H9 (cell line): ENCODE data around the gene ABCA13. TPM values are rescaled to one million over a fixed set of nuclear protein-coding genes. Genes with fewer than 3 reads are reported as not detected.

Experiments used
- DNase-seq: peaks from one replicate; pipeline ENCODE4 v3.0.0-alpha.2; 2017
- H2AFZ ChIP-seq: one replicate; pipeline ENCODE4 v1.6.1; 2013; ENCODE audit warnings: mild to moderate bottlenecking, low read length, control low read depth, moderate library complexity
- H2AK5ac ChIP-seq: 2 replicates; pipeline ENCODE4 v1.6.1; 2013; ENCODE audit warnings: low read length, control low read depth, mixed read lengths; ENCODE audit not compliant: insufficient read length
- H2BK120ac ChIP-seq: one replicate; pipeline ENCODE4 v1.6.1; 2013; ENCODE audit warnings: low read depth, mild to moderate bottlenecking, low read length, control low read depth, inconsistent platforms; ENCODE audit not compliant: poor library complexity, severe bottlenecking
- H2BK12ac ChIP-seq: 2 replicates; pipeline ENCODE4 v1.6.1; 2013; ENCODE audit warnings: low read length, control low read depth, mixed read lengths, low read depth; ENCODE audit not compliant: insufficient read length
- H2BK15ac ChIP-seq: 2 replicates; pipeline ENCODE4 v1.6.1; 2013; ENCODE audit warnings: low read depth, low read length, control low read depth
- H2BK20ac ChIP-seq: one replicate; pipeline ENCODE4 v1.6.1; 2013; ENCODE audit warnings: low read depth, mild to moderate bottlenecking, low read length, control low read depth, inconsistent platforms; ENCODE audit not compliant: poor library complexity, severe bottlenecking
- H2BK5ac ChIP-seq: 2 replicates; pipeline ENCODE4 v1.6.1; 2013; ENCODE audit warnings: low read length, control low read depth, mixed read lengths; ENCODE audit not compliant: insufficient read length
- H3K14ac ChIP-seq: 2 replicates; pipeline ENCODE4 v1.6.1; 2013; ENCODE audit warnings: low read length, control low read depth; ENCODE audit not compliant: insufficient read depth
- H3K18ac ChIP-seq: 2 replicates; pipeline ENCODE4 v1.6.1; 2013; ENCODE audit warnings: low read depth, mild to moderate bottlenecking, mixed read lengths, low read length, control low read depth; ENCODE audit not compliant: insufficient read length
- H3K23ac ChIP-seq: 2 replicates; pipeline ENCODE4 v1.6.1; 2013; ENCODE audit warnings: low read length, control low read depth, mixed read lengths, low read depth; ENCODE audit not compliant: insufficient read length
- H3K23me2 ChIP-seq: 2 replicates; pipeline ENCODE4 v1.6.1; 2013; ENCODE audit warnings: low read depth, mild to moderate bottlenecking, mixed read lengths, low read length, control low read depth; ENCODE audit not compliant: insufficient read length, poor library complexity, severe bottlenecking
- H3K27ac ChIP-seq: 2 replicates; pipeline ENCODE4 v1.5.1; 2013; ENCODE audit warnings: low read length, control low read depth, mixed read lengths, low read depth; ENCODE audit not compliant: insufficient read length
- H3K27me3 ChIP-seq: 2 replicates; pipeline ENCODE4 v1.6.1; 2013; ENCODE audit warnings: low read length, control low read depth, inconsistent platforms; ENCODE audit not compliant: insufficient read depth
- H3K4ac ChIP-seq: 2 replicates; pipeline ENCODE4 v1.6.1; 2013; ENCODE audit warnings: low read depth, mild to moderate bottlenecking, control low read depth, inconsistent platforms, low read length, moderate library complexity
- H3K4me1 ChIP-seq: 2 replicates; pipeline ENCODE4 v1.6.1; 2013; ENCODE audit warnings: low read length, control low read depth, inconsistent platforms; ENCODE audit not compliant: insufficient read depth
- H3K4me2 ChIP-seq: 2 replicates; pipeline ENCODE4 v1.6.1; 2013; ENCODE audit warnings: low read length, control low read depth, mixed read lengths; ENCODE audit not compliant: insufficient read length, insufficient read depth
- H3K56ac ChIP-seq: 2 replicates; pipeline ENCODE4 v1.6.1; 2013; ENCODE audit warnings: low read depth, mild to moderate bottlenecking, mixed read lengths, low read length, control low read depth; ENCODE audit not compliant: insufficient read length
- H3K79me1 ChIP-seq: 2 replicates; pipeline ENCODE4 v1.6.1; 2013; ENCODE audit warnings: low read depth, mild to moderate bottlenecking, moderate library complexity, low read length, control low read depth, inconsistent platforms; ENCODE audit not compliant: insufficient read depth, poor library complexity, severe bottlenecking
- H3K79me2 ChIP-seq: 2 replicates; pipeline ENCODE4 v1.6.1; 2013; ENCODE audit warnings: low read length, control low read depth, inconsistent platforms; ENCODE audit not compliant: insufficient read depth
- H3K9ac ChIP-seq: 2 replicates; pipeline ENCODE4 v1.6.1; 2013; ENCODE audit warnings: low read length, control low read depth, mixed read lengths; ENCODE audit not compliant: insufficient read length; ENCODE audit errors: extremely low read depth
- H3K9me3 ChIP-seq: one replicate; pipeline ENCODE4 v1.6.1; 2013; ENCODE audit warnings: low read depth, low read length, inconsistent platforms; ENCODE audit not compliant: control insufficient read depth
- H3T11ph ChIP-seq: one replicate; pipeline ENCODE4 v1.6.1; 2013; ENCODE audit warnings: mild to moderate bottlenecking, low read length, control low read depth, inconsistent platforms
- H4K20me1 ChIP-seq: one replicate; pipeline ENCODE4 v1.6.1; 2013; ENCODE audit not compliant: control insufficient read depth, insufficient read length, insufficient read depth
- H4K5ac ChIP-seq: 2 replicates; pipeline ENCODE4 v1.6.1; 2013; ENCODE audit warnings: low read depth, mild to moderate bottlenecking, mixed read lengths, low read length, control low read depth; ENCODE audit not compliant: insufficient read length
- H4K8ac ChIP-seq: replicated peaks from 2 replicates; pipeline ENCODE4 v1.6.1; 2013; ENCODE audit warnings: low read length, control low read depth, mixed read lengths, low read depth; ENCODE audit not compliant: insufficient read length
- H4K91ac ChIP-seq: 2 replicates; pipeline ENCODE4 v1.6.1; 2013; ENCODE audit warnings: low read depth, mild to moderate bottlenecking, moderate library complexity, mixed read lengths, low read length, control low read depth; ENCODE audit not compliant: insufficient read length
- H3K27ac Mint-ChIP-seq, 3 experiments: 2 replicates in 2 of 3; 3 replicates in 1 of 3; pipeline ENCODE4 v1.8.0; 2020 to 2021; ENCODE audit warnings: mixed read lengths in 3 of 3, mild to moderate bottlenecking in 1 of 3, moderate library complexity in 1 of 3
- H3K27me3 Mint-ChIP-seq: 2 replicates; pipeline ENCODE4 v1.8.0; 2021; ENCODE audit warnings: low read depth, mild to moderate bottlenecking, moderate library complexity, mixed read lengths
- H3K36me3 Mint-ChIP-seq, 3 experiments: 2 replicates in 2 of 3; 3 replicates in 1 of 3; pipeline ENCODE4 v1.8.0; 2020 to 2021; ENCODE audit warnings: low read depth in 3 of 3, mixed read lengths in 3 of 3; ENCODE audit not compliant: insufficient read depth in 1 of 3
- H3K4me1 Mint-ChIP-seq, 2 experiments: 2 replicates each; pipeline ENCODE4 v1.8.0; 2020; ENCODE audit warnings: mixed read lengths in 2 of 2
- H3K4me3 Mint-ChIP-seq, 2 experiments: 2 replicates in 1 of 2; 3 replicates in 1 of 2; pipeline ENCODE4 v1.8.0; 2020 to 2021; ENCODE audit warnings: mild to moderate bottlenecking in 2 of 2, mixed read lengths in 2 of 2, moderate library complexity in 1 of 2
- H3K9me3 Mint-ChIP-seq, 2 experiments: 2 replicates in 1 of 2; 3 replicates in 1 of 2; pipeline ENCODE4 v1.8.0; 2020; ENCODE audit warnings: mild to moderate bottlenecking in 2 of 2, mixed read lengths in 2 of 2, moderate library complexity in 1 of 2
- WGBS: extraction: QIAGEN DNeasy Blood & Tissue Kit; methylation state at CpG from one replicate; pipeline ENCODE4 v1.1.7; 2013; ENCODE audit warnings: missing lambda C conversion rate, low lambda C conversion rate, mixed read lengths; ENCODE audit not compliant: insufficient read length; ENCODE audit errors: extremely low coverage; 5-methylcytosine and 5-hydroxymethylcytosine counted together
- total RNA-seq: library from RNA; stranded (reverse); gene quantifications from 2 replicates; pipeline ENCODE4 v1.2.1, GENCODE V29; 2021
- TF ChIP-seq, protein P1 (sequence below): fragments of 200-600 bp; sonication (generic); conservative IDR thresholded peaks from 3 replicates; pipeline ENCODE4 v1.8.0; 2021; ENCODE audit warnings: antibody characterized with exemption, mild to moderate bottlenecking

Gene ABCA13
- total RNA-seq, 1 experiment from 2014 or later: 0.11 TPM

- H3K27ac ChIP-seq: no peak overlapping the region
- TF ChIP-seq, protein P1, sequence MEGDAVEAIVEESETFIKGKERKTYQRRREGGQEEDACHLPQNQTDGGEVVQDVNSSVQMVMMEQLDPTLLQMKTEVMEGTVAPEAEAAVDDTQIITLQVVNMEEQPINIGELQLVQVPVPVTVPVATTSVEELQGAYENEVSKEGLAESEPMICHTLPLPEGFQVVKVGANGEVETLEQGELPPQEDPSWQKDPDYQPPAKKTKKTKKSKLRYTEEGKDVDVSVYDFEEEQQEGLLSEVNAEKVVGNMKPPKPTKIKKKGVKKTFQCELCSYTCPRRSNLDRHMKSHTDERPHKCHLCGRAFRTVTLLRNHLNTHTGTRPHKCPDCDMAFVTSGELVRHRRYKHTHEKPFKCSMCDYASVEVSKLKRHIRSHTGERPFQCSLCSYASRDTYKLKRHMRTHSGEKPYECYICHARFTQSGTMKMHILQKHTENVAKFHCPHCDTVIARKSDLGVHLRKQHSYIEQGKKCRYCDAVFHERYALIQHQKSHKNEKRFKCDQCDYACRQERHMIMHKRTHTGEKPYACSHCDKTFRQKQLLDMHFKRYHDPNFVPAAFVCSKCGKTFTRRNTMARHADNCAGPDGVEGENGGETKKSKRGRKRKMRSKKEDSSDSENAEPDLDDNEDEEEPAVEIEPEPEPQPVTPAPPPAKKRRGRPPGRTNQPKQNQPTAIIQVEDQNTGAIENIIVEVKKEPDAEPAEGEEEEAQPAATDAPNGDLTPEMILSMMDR: no peak
- H4K20me1 ChIP-seq: no peaks in the 10 kb centered on the region
- H3K9ac ChIP-seq: no peak overlapping the region
- Mint-ChIP-seq H3K4me3 (no peak overlapping the region), H3K27me3 (no peaks in the 10 kb centered on the region; the same call in 1 of the 2 replicates), H3K9me3 (peaks cover 2 to 4% of the 10 kb centered on the region in 2 experiments; a peak in 3 of 5 replicates), H3K27ac (no peak overlapping the region; a peak in 1 of 7 replicates), H3K4me1 (peaks cover 37 to 38% of the 10 kb centered on the region in 2 experiments), H3K36me3 (peaks cover 0 to 14% (median 0%) of the 10 kb centered on the region in 3 experiments; a peak in 2 of 7 replicates)
- no peak overlapping the region for H3K4me2 ChIP-seq
- no peak overlapping the region for H3K23ac ChIP-seq
- no peak overlapping the region for H2AFZ ChIP-seq
- H2BK5ac ChIP-seq: no peak overlapping the region
- H3K23me2 ChIP-seq: no peaks in the 10 kb centered on the region
- H4K91ac ChIP-seq: no peak overlapping the region
- no peaks in the 10 kb centered on the region for H3K79me1 ChIP-seq
- no peak overlapping the region for H3T11ph ChIP-seq
- DNase-seq: no peak
- no peak overlapping the region for H3K4ac ChIP-seq
- H3K27me3 ChIP-seq: no peaks in the 10 kb centered on the region
- no peak overlapping the region for H2AK5ac ChIP-seq
- no peak overlapping the region for H3K56ac ChIP-seq
- no peak overlapping the region for H4K8ac ChIP-seq
- H4K5ac ChIP-seq: no peak overlapping the region
- H3K14ac ChIP-seq: no peak overlapping the region
- no peaks in the 10 kb centered on the region for H3K9me3 ChIP-seq
- no CpG with 5 or more reads among the region's 6 CpGs for WGBS
- no peak overlapping the region for H2BK12ac ChIP-seq
- no peak overlapping the region for H2BK20ac ChIP-seq
- no peaks in the 10 kb centered on the region for H3K4me1 ChIP-seq
- no peaks in the 10 kb centered on the region for H3K79me2 ChIP-seq
- H3K18ac ChIP-seq: no peak overlapping the region
- no peak overlapping the region for H2BK15ac ChIP-seq
- H2BK120ac ChIP-seq: no peak overlapping the region
Measured at GRCh38 chr7:48473205-48473865, 302.1 kb downstream of the ABCA13 start.
